Hematopoietic multipotent progenitor cell treated with erythropoietin and hydrocortisone succinate and interleukin-3 and kit ligand, for 6 days (in vitro differentiated cells): ENCODE data around the gene NRXN3.

ENCODE experiments used
- DNase-seq: peaks from one replicate; pipeline ENCODE4 v3.0.0-alpha.2; 2015

NRXN3 gene

GRCh38 chr14:78848234-78848820 lies 678.2 kb downstream of the NRXN3 start:
- DNase-seq, result peak; percentile 59

- no peak for DNase-seq
These were observed 679.8 kb downstream of the NRXN3 start for GRCh38 chr14:78849952-78850351.

GRCh38 chr14:78851189-78851588 lies 681.0 kb downstream of the NRXN3 start:
- no peak for DNase-seq

- no peak for DNase-seq
These were observed 681.9 kb downstream of the NRXN3 start for GRCh38 chr14:78852040-78852439.

GRCh38 chr14:78857974-78858373 lies 687.8 kb downstream of the NRXN3 start:
- no peak for DNase-seq

DNA sequence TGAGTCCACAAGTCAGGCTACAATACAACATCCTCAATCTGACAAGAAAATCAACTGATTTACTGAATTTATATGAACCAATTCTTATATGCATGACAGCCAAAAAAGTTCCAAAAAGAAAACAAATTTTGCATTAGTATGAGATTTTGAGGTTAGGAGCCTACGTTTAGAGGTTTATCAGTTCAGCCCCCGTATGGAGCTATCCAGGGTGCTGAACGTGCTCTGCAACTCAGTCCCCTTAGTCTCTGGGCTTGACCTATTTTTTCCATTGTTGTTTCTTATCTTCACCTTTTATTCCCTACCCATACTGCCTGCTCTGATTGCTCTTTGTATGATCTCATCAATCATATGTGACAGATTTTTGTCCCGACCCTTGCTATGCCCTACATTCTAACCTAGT lies 693.0 kb downstream of the NRXN3 start:
- DNase-seq, result peak; percentile 75

- no peak for DNase-seq
These were observed 702.7 kb downstream of the NRXN3 start for GRCh38 chr14:78872837-78873236.

DNA sequence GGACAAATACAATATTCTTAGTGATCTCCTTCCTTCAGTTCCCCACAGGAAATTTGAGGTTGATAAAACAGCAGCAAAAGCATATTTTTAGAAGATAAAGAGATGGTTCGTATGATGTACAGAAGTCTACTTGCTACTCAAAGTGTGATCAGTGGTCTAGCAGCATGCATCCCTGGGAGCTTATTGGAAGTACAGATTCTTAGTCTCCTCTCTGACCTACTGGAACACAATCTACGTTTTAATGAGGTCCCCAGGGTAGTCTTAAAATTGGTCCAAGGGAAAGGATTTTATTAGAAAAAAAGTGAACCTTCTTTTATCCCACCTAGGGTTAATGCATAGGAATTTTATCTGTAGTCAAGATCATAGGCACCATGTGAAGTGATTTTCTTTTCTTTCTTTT lies 703.4 kb downstream of the NRXN3 start:
- DNase-seq, result no peak

DNA sequence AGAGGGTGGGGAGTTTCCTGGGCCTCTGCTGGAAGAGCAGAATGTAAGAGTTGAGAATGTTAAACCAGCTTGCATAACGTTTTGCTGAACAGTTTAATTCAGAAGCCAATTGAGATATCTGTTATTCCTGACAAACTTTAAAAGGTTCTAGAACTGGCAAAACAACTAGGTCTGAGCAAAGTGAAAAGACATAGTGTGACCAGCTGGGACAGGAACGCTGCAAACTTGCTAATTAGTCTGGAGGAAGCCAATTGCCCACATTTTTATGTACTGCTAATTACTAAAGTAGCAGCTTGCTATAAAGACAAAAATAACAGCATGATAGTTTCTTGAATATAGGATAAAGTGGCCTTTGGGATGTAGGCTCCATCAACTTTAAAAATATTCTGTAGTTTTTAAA lies 704.9 kb downstream of the NRXN3 start:
- DNase-seq, result no peak

DNA sequence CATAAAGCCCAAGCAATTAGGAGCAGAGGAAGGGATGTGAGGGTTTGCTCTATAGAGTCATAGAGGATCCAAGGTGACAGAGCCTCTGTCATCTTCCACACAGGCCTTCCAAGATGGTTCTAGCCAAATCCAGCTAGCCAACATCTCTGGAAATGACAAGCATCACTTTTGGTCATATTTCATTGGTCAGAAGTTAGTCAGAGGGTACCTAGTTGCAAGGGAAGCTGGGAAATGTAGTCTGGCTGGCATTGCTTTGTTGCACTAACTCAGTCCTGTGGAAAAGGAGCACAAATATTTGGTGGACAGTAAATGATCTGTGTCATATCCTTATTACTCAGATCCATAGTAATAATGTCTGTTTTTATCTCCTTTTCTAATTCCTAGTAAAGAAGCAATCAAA lies 715.7 kb downstream of the NRXN3 start:
- no peak for DNase-seq

DNA sequence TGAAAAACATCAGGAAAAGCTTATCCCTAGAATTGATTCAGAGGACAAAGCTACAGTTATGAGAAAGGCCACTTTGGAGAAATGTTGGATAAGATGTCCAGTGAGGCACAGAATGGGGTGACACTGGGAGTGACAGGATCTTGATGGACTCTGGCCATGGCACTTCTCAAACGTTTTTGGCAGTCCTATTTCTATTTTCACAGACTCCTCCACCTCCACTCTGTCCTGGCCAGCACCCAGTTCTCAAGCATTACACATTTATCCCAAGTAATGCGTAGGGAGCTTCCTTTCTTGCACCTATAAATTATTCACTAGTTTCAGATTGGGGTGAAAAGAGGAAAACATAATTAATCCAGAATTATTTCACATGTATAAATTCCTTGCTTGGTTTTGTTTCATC lies 727.3 kb downstream of the NRXN3 start:
- DNase-seq, result no peak

GRCh38 chr14:78902010-78902623 lies 731.9 kb downstream of the NRXN3 start:
- DNase-seq, result peak; percentile 58

DNA sequence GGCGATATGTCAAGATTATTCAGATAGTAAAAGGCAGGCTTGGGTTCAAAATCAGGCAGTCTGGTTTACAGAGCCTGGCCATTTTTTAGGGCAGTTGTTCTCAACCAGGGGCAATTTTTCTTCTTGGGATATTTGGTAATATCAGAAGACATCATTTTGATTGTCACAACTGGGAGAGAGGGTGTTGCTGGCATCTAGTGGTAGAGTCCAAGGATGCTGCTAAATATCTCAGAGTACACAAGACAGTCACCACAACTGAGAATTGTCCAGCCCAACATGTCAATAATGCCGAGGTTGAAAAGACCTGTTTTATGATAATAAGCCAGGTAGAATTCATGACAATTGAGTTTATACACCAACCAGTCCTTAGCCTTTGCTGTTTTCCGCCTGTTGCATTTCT lies 733.9 kb downstream of the NRXN3 start:
- DNase-seq, result no peak

DNA sequence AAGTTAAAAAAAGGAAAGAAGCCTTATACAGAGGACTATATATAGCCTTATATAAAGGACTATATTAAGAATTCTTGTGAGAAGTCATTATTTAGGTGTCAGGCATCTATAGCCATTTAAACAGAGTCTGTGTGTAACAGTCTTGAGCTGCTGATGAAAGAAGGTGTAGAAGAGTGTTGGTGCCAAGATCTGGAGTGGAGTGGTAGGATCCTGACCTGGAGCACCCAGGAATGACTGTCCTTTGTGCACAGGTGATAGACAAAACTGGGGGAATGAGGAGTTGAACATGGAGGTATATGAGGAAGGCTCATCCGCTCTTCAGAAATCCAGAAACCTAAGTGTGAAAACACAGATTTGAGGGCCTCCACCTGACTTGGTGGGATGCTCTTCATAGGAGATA lies 747.3 kb downstream of the NRXN3 start:
- no peak for DNase-seq

- no peak for DNase-seq
These were observed 751.7 kb downstream of the NRXN3 start for GRCh38 chr14:78921856-78922255.

GRCh38 chr14:78927261-78927660 lies 757.1 kb downstream of the NRXN3 start:
- DNase-seq, result no peak

DNA sequence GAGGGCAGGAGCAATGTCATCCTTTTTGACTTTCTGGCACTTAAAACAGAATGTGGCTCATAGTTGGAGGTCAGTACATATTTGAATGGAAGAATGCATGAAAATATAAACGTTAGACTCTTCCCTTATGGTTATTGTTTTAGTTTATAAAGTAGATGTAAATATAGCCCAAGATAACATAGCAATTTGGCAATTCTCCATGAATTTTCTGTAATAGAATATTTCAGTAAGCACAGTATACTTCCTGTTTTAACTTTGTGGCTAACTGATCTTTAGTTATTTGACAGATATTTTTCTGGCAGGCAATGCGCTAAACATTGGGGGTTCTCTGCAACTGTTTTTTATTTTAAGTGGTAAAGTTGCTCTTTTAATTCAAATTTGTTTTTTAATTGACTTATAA lies 763.0 kb downstream of the NRXN3 start:
- peak; percentile 36 for DNase-seq

DNA sequence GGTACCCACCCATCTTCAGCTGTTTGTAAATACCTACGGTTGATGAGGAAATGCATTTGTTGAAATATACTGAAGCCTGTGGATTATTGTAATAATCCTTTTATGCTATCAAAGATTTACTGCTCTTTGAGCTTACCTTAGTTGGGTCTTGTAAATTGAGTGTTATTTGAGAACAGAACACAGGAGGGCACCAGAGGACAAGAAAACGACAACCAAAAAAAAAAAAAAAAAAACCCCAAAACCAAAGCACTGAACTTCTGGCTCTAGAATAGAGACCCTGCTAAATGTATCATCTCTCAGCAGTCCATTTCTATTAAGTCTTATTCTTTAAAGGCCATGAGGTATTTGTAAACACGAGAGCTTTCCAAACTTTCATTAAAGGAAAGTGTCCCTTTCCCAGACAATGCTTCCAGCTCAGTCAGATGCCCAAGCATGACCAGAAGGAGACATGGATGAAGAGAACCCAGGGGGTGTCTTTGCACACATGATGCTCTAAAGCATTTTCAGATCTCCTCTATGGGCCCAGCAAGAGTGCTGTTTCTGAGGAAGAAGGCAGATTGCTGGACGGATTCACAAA lies 763.9 kb downstream of the NRXN3 start:
- DNase-seq, result peak; percentile 41

DNA sequence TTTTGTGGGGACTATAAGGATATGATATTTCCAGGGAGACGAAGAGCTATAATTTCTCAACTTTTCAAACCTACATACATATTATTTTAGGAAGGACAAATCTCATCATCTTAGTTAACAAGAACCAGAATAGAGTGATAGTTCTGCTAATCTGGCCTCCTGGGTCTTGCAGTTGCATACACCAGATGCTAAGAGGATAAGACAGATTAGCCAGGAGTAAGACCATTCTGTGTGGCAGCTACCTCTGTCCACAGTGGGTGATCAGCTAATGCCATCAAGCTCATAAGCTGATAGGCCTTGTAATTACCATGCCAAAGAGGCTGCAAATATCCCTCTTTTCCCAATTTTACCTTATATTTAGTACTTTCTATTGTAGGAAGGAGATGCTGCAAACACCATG lies 776.8 kb downstream of the NRXN3 start:
- DNase-seq, result no peak

DNA sequence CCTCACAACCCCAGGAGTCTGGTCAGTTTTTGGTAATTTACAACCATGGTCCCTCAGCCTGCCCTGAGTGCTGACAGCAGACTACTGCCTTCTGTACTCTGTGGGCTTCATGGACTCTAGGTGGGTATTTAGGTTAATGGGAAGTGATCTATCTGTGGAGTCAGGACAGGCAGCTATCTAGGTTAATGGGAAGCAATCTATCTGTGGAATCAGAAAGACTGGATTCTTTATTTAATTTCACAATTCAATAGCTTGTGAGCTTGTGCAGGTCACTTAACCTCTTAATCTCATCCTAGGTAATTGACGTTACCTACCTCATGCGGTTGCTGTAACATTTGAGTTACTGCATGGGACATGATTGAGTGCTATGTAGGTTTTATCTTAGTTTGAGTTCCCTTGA lies 777.5 kb downstream of the NRXN3 start:
- DNase-seq, result no peak

DNA sequence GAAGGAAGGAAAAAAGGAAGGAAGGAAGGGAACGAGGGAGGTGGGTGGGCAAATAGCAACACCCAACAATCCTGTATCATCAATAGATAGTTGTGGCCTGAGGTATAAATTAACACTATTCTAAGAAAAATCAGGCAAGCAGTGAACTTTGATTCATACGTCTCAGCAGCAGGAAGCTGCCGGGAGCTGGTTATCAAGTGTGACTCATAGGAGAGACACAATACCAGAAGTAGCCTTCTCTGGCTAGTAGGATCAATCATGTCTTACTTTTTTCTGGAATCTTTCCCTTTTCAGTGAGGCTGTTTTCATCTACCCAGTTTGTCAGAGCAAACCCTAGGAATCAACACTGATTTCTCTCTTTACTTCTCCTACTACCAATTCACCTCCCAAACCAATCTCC lies 780.5 kb downstream of the NRXN3 start:
- DNase-seq, result no peak

DNA sequence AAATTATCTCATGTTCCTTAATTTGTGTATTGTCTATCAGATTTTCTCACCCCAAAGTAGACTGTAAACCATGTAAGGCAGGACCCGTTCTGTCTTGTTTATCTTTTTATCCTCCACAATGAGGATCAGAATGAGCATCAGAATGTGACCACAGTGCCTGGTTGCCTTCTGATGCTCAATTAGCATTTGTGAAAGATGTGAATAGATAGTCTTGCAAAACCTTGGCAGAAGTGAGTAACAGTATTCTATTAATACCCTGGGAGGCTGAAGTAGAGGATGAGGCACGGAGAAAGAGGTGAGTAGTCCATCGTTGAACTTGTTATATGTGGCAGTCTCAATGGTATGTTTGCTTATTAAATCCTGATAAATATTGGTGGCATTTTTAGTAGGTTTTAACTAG lies 781.4 kb downstream of the NRXN3 start:
- no peak for DNase-seq

- peak; percentile 79 for DNase-seq
These were observed 789.6 kb downstream of the NRXN3 start for GRCh38 chr14:78959674-78960264.

DNA sequence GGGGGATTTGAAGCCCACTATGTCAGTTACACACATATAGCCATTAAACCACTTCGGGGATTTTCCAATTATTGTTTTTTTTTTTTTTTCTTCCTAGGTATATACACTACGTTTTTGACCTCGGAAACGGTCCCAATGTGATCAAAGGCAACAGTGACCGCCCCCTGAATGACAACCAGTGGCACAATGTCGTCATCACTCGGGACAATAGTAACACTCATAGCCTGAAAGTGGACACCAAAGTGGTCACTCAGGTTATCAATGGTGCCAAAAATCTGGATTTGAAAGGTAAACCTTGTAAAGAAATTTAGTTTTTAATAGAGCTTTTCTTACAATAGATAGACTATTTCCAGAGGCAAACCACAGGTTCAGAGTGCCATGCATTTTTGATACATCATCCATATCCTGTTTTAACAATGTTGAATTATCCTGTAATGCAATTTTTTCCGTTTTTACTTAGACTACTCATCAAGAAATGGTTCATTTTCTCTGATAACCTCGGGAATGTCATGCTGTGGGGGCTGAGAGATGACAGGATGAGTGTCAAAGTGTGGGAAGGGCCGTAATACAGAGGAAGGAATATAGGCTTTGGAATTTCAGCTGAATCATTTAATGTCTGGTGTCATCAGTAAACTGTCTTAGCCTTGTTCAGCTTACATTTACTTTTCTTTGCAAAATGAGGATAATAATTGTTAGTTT lies 797.1 kb downstream of the NRXN3 start:
- DNase-seq, result no peak
